ENCODE data around the gene CCDC38. TPM values are rescaled to one million over a fixed set of nuclear protein-coding genes. Genes with fewer than 3 reads are reported as not detected.

The CCDC38 gene
- total and polyA plus RNA-seq, 10 of the 15 experiments (the other 5 are each of a cell fraction or from before 2014, with no cell fraction given) = 0.04 to 0.05 TPM; not detected in 8

DNA sequence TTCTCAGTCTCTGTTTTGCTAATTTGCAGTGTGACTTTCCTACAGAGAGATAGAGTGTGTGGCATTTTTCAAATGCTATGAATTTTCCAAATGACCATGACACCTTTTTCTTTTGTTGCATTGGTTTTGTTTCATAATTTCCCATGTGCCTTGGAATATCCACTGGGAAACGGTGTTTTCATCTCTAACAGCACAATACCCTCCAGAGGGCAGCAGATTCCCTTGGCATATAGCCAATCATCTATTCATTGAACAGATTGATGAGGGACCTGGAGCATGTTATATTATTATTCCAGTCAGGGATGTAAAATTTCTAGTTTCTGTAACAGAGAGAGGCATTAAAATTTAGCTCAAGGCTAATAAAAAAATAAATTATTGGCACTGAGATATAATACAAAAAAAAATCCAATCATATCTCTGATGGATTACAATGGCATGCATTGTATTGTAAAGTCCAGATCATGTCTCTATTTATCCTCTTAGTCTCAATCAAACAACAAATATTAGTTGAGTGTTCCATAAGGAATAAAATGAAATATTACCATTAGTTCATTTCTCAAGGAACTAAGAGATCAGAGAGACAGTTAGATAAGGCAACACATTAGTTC, 122.2 kb downstream of the CCDC38 start:
- no peak for ATAC-seq
- no peaks in the 10 kb centered on the region for H4K20me1 ChIP-seq (ENCODE audit: control insufficient read depth, insufficient read depth)
- BruUV-seq (replicated peaks) = no TSS peak

More for the DNA sequence above, 122.2 kb downstream of the CCDC38 start:
- Histone ChIP-seq H3K4me1 (ENCODE audit: control insufficient read depth, insufficient read depth, low read length) (no peaks in the 10 kb centered on the region), H3K79me2 (ENCODE audit: control insufficient read depth, insufficient read depth, low read length) (no peaks in the 10 kb centered on the region), H3K27ac (ENCODE audit: control insufficient read depth, insufficient read depth) (no peak overlapping the region), H2AFZ (ENCODE audit: control insufficient read depth, low read depth, low read length) (no peak overlapping the region), H3K9me3 (replicated peaks; ENCODE audit: control insufficient read depth, insufficient read depth, low read length) (no peaks in the 10 kb centered on the region), H3K36me3 (ENCODE audit: control insufficient read depth in 2 of 2, insufficient read depth in 2 of 2, low read length in 1 of 2) (no peaks in the 10 kb centered on the region), H3K9ac (ENCODE audit: control insufficient read depth, insufficient read depth, low read length) (no peak overlapping the region), H3K27me3 (replicated peaks in 1 of 2; ENCODE audit: control insufficient read depth in 2 of 2, insufficient read depth in 2 of 2, low read length in 1 of 2) (peaks cover 0 to 2% of the 10 kb centered on the region in 2 experiments; a peak in 2 of 4 replicates), H3K4me3 (no peak overlapping the region), H3K4me2 (ENCODE audit: control insufficient read depth, insufficient read depth) (no peak overlapping the region)
- RAD21 ChIA-PET (ENCODE audit: unreplicated experiment) = no interaction called here
- TF ChIP-seq, protein P1, sequence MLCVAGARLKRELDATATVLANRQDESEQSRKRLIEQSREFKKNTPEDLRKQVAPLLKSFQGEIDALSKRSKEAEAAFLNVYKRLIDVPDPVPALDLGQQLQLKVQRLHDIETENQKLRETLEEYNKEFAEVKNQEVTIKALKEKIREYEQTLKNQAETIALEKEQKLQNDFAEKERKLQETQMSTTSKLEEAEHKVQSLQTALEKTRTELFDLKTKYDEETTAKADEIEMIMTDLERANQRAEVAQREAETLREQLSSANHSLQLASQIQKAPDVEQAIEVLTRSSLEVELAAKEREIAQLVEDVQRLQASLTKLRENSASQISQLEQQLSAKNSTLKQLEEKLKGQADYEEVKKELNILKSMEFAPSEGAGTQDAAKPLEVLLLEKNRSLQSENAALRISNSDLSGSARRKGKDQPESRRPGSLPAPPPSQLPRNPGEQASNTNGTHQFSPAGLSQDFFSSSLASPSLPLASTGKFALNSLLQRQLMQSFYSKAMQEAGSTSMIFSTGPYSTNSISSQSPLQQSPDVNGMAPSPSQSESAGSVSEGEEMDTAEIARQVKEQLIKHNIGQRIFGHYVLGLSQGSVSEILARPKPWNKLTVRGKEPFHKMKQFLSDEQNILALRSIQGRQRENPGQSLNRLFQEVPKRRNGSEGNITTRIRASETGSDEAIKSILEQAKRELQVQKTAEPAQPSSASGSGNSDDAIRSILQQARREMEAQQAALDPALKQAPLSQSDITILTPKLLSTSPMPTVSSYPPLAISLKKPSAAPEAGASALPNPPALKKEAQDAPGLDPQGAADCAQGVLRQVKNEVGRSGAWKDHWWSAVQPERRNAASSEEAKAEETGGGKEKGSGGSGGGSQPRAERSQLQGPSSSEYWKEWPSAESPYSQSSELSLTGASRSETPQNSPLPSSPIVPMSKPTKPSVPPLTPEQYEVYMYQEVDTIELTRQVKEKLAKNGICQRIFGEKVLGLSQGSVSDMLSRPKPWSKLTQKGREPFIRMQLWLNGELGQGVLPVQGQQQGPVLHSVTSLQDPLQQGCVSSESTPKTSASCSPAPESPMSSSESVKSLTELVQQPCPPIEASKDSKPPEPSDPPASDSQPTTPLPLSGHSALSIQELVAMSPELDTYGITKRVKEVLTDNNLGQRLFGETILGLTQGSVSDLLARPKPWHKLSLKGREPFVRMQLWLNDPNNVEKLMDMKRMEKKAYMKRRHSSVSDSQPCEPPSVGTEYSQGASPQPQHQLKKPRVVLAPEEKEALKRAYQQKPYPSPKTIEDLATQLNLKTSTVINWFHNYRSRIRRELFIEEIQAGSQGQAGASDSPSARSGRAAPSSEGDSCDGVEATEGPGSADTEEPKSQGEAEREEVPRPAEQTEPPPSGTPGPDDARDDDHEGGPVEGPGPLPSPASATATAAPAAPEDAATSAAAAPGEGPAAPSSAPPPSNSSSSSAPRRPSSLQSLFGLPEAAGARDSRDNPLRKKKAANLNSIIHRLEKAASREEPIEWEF (IDR thresholded peaks at IDR 0.05; ENCODE audit: insufficient replicate concordance, low read depth, low read length) = no peak
- TF ChIP-seq ZBED1 (IDR thresholded peaks at IDR 0.05; ENCODE audit: borderline replicate concordance) = no peak
- TF ChIP-seq, protein P2, sequence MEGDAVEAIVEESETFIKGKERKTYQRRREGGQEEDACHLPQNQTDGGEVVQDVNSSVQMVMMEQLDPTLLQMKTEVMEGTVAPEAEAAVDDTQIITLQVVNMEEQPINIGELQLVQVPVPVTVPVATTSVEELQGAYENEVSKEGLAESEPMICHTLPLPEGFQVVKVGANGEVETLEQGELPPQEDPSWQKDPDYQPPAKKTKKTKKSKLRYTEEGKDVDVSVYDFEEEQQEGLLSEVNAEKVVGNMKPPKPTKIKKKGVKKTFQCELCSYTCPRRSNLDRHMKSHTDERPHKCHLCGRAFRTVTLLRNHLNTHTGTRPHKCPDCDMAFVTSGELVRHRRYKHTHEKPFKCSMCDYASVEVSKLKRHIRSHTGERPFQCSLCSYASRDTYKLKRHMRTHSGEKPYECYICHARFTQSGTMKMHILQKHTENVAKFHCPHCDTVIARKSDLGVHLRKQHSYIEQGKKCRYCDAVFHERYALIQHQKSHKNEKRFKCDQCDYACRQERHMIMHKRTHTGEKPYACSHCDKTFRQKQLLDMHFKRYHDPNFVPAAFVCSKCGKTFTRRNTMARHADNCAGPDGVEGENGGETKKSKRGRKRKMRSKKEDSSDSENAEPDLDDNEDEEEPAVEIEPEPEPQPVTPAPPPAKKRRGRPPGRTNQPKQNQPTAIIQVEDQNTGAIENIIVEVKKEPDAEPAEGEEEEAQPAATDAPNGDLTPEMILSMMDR (IDR thresholded peaks at IDR 0.05 in 2 of 3, conservative IDR thresholded peaks at IDR 0.05 in 1 of 3; ENCODE audit: control insufficient read depth in 2 of 3, extremely low read depth in 1 of 3, insufficient read depth in 1 of 3, low read depth in 3 of 3, low read length in 3 of 3) = peak in 1 of 3 experiments; percentile 17; a peak in 1 of 6 replicates
- peak; percentile 21; the same call in 1 of the 2 replicates for TF ChIP-seq RAD21 (IDR thresholded peaks at IDR 0.05; ENCODE audit: insufficient read depth, low read depth, low read length)
- intact Hi-C loops (cut with micrococcal nuclease; ENCODE audit: unreplicated experiment) (no loop called here), in situ Hi-C loops (cut with MboI) (no loop called here)
- DNase-seq (ENCODE audit: low read depth, low spot score) (no peak), FAIRE-seq (no peak)
- SMC1A ChIA-PET (ENCODE audit: uncharacterized antibody, unreplicated experiment) = no interaction called here
- POLR2A ChIA-PET = no interaction called here
- CTCF ChIA-PET = no interaction called here
- WGBS (ENCODE audit: insufficient coverage, insufficient replicate concordance, low lambda C conversion rate, missing lambda C conversion rate) = 0% methylated on average over 1 of the region's 1 CpG

Other genes starting within 250 kb of the CCDC38 start
- gene NTN4, start 151.8 kb downstream of the CCDC38 start, total RNA-seq (2014; rRNA removed) = not detected in 2 replicates
- gene NTN4, start 151.8 kb downstream of the CCDC38 start, total RNA-seq (2014; rRNA removed; fragmentation: Illumina TruSeq; extraction: Trizol) = not detected in 2 replicates
- gene NTN4, start 151.8 kb downstream of the CCDC38 start, total RNA-seq (2021) = 0.08 and 0.15 TPM in 2 replicates
- not detected in 2 replicates for gene NTN4, start 151.8 kb downstream of the CCDC38 start, polyA plus RNA-seq (2011; rRNA removed)
- not detected in 2 replicates for gene NTN4, start 151.8 kb downstream of the CCDC38 start, polyA plus RNA-seq (2014; fragmentation: Illumina TruSeq; extraction: Trizol)
- gene NTN4, start 151.8 kb downstream of the CCDC38 start, polyA plus RNA-seq (2014; fragmentation: Nextera tagmentation; extraction: Ambion mirVana) = not detected
- gene NTN4, start 151.8 kb downstream of the CCDC38 start, polyA plus RNA-seq (2014; rRNA removed) = not detected in 2 replicates
- gene NTN4, start 151.8 kb downstream of the CCDC38 start, polyA plus RNA-seq (2016; fragmentation: Nextera tagmentation; extraction: Ambion mirVana) = not detected
- gene SNRPF, start 83.7 kb downstream of the CCDC38 start, total RNA-seq (2014; rRNA removed) = 36.5 and 37.8 TPM in 2 replicates
- gene SNRPF, start 83.7 kb downstream of the CCDC38 start, total RNA-seq (2014; rRNA removed; fragmentation: Illumina TruSeq; extraction: Trizol) = 73.6 and 78.8 TPM in 2 replicates
- 42.9 and 48.2 TPM in 2 replicates for gene SNRPF, start 83.7 kb downstream of the CCDC38 start, total RNA-seq (2021)
- gene SNRPF, start 83.7 kb downstream of the CCDC38 start, polyA plus RNA-seq (2011; rRNA removed) = 32.9 and 54.8 TPM in 2 replicates
- 66.8 and 77.0 TPM in 2 replicates for gene SNRPF, start 83.7 kb downstream of the CCDC38 start, polyA plus RNA-seq (2014; fragmentation: Illumina TruSeq; extraction: Trizol)
- gene SNRPF, start 83.7 kb downstream of the CCDC38 start, polyA plus RNA-seq (2014; fragmentation: Nextera tagmentation; extraction: Ambion mirVana) = 100 to 1,000 TPM; 187 to 204 TPM
- gene SNRPF, start 83.7 kb downstream of the CCDC38 start, polyA plus RNA-seq (2014; rRNA removed) = 43.4 and 44.1 TPM in 2 replicates
- gene SNRPF, start 83.7 kb downstream of the CCDC38 start, polyA plus RNA-seq (2016; fragmentation: Nextera tagmentation; extraction: Ambion mirVana) = 100 to 1,000 TPM; 151 to 171 TPM
- gene AMDHD1, start 717 bp upstream of the CCDC38 start, total RNA-seq (2014; rRNA removed) = 0.06 and 0.22 TPM in 2 replicates
- not detected in 2 replicates for gene AMDHD1, start 717 bp upstream of the CCDC38 start, total RNA-seq (2014; rRNA removed; fragmentation: Illumina TruSeq; extraction: Trizol)
- 0.15 TPM in 1 of 2 replicates, not detected in the other for gene AMDHD1, start 717 bp upstream of the CCDC38 start, total RNA-seq (2021)
- gene AMDHD1, start 717 bp upstream of the CCDC38 start, polyA plus RNA-seq (2011; rRNA removed) = 0.09 and 0.11 TPM in 2 replicates
- gene AMDHD1, start 717 bp upstream of the CCDC38 start, polyA plus RNA-seq (2014; fragmentation: Illumina TruSeq; extraction: Trizol) = 0.28 and 0.33 TPM in 2 replicates
- not detected for gene AMDHD1, start 717 bp upstream of the CCDC38 start, polyA plus RNA-seq (2014; fragmentation: Nextera tagmentation; extraction: Ambion mirVana)
- 0.04 and 0.06 TPM in 2 replicates for gene AMDHD1, start 717 bp upstream of the CCDC38 start, polyA plus RNA-seq (2014; rRNA removed)
- under 1 TPM in 1 of 2 experiments, not detected in 1; 0.16 TPM for gene AMDHD1, start 717 bp upstream of the CCDC38 start, polyA plus RNA-seq (2016; fragmentation: Nextera tagmentation; extraction: Ambion mirVana)
- 0.45 TPM in 1 of 2 replicates, not detected in the other for gene HAL, start 53.7 kb upstream of the CCDC38 start, total RNA-seq (2014; rRNA removed)
- gene HAL, start 53.7 kb upstream of the CCDC38 start, total RNA-seq (2014; rRNA removed; fragmentation: Illumina TruSeq; extraction: Trizol) = 0.04 TPM in 1 of 2 replicates, not detected in the other
- 0.11 and 0.18 TPM in 2 replicates for gene HAL, start 53.7 kb upstream of the CCDC38 start, total RNA-seq (2021)
- gene HAL, start 53.7 kb upstream of the CCDC38 start, polyA plus RNA-seq (2011; rRNA removed) = 0.10 and 0.14 TPM in 2 replicates
- 0.06 and 0.52 TPM in 2 replicates for gene HAL, start 53.7 kb upstream of the CCDC38 start, polyA plus RNA-seq (2014; fragmentation: Illumina TruSeq; extraction: Trizol)
- gene HAL, start 53.7 kb upstream of the CCDC38 start, polyA plus RNA-seq (2014; fragmentation: Nextera tagmentation; extraction: Ambion mirVana) = under 1 TPM; 0.08 to 0.13 TPM
- gene HAL, start 53.7 kb upstream of the CCDC38 start, polyA plus RNA-seq (2014; rRNA removed) = 0.13 and 0.38 TPM in 2 replicates
- gene HAL, start 53.7 kb upstream of the CCDC38 start, polyA plus RNA-seq (2016; fragmentation: Nextera tagmentation; extraction: Ambion mirVana) = under 1 TPM in 1 of 2 experiments, not detected in 1; 0.19 TPM
- 46.5 and 55.0 TPM in 2 replicates for gene LTA4H, start 93.0 kb upstream of the CCDC38 start, total RNA-seq (2014; rRNA removed)
- gene LTA4H, start 93.0 kb upstream of the CCDC38 start, total RNA-seq (2014; rRNA removed; fragmentation: Illumina TruSeq; extraction: Trizol) = 63.1 and 63.4 TPM in 2 replicates
- 44.7 and 45.9 TPM in 2 replicates for gene LTA4H, start 93.0 kb upstream of the CCDC38 start, total RNA-seq (2021)
- gene LTA4H, start 93.0 kb upstream of the CCDC38 start, polyA plus RNA-seq (2011; rRNA removed) = 106 and 161 TPM in 2 replicates
- gene LTA4H, start 93.0 kb upstream of the CCDC38 start, polyA plus RNA-seq (2014; fragmentation: Illumina TruSeq; extraction: Trizol) = 73.6 and 99.5 TPM in 2 replicates
- gene LTA4H, start 93.0 kb upstream of the CCDC38 start, polyA plus RNA-seq (2014; fragmentation: Nextera tagmentation; extraction: Ambion mirVana) = 10 to 100 TPM; 47.2 to 47.4 TPM
- 47.6 and 51.3 TPM in 2 replicates for gene LTA4H, start 93.0 kb upstream of the CCDC38 start, polyA plus RNA-seq (2014; rRNA removed)
- 10 to 100 TPM; 43.9 to 45.9 TPM for gene LTA4H, start 93.0 kb upstream of the CCDC38 start, polyA plus RNA-seq (2016; fragmentation: Nextera tagmentation; extraction: Ambion mirVana)

Data from GM12878 (cell line).